Measurements from ENCODE around the gene KCNC3.

KCNC3 gene

GRCh38 chr19:50290011-50290410 lies 39.2 kb downstream of the KCNC3 start:
- no CpG with 5 or more reads among the region's 6 CpGs for WGBS, 2 donors (ENCODE audit: extremely low coverage in 2 of 2, insufficient read length in 2 of 2, insufficient replicate concordance in 1 of 2)
- H3K4me2 ChIP-seq (ENCODE audit: insufficient read depth, low read length, poor library complexity, severe bottlenecking): no peak overlapping the region
- H3K14ac ChIP-seq (ENCODE audit: low read length): peak overlapping the region; percentile 38
- no peak overlapping the region for H2AK5ac ChIP-seq (ENCODE audit: low read depth, low read length)
- no peak overlapping the region for H2BK120ac ChIP-seq (ENCODE audit: low read depth, low read length)
- H2BK12ac ChIP-seq (ENCODE audit: low read length): no peak overlapping the region
- H3K4me1 ChIP-seq (ENCODE audit: control insufficient read depth in 2 of 2, insufficient read depth in 1 of 2, low read depth in 1 of 2, low read length in 2 of 2): peaks cover 0 to 4% of the 10 kb centered on the region in 2 donors
- H3K36me3 ChIP-seq (replicated peaks in 1 of 2; ENCODE audit: control insufficient read depth in 2 of 2, insufficient read depth in 2 of 2, low read length in 2 of 2): peaks cover 0 to 18% of the 10 kb centered on the region in 2 donors
- no peak overlapping the region for H3K18ac ChIP-seq (ENCODE audit: low read length)
- no peak overlapping the region for H2BK15ac ChIP-seq (ENCODE audit: low read length)
- no peak overlapping the region for H3K27ac ChIP-seq (replicated peaks; ENCODE audit: low read length)
- H2AFZ ChIP-seq (ENCODE audit: low read length): no peak overlapping the region
- H3K9ac ChIP-seq (ENCODE audit: low read depth, low read length, poor library complexity): no peak overlapping the region
- H3K23ac ChIP-seq (ENCODE audit: low read depth, low read length, poor library complexity): no peak overlapping the region
- peaks cover 10 to 12% of the 10 kb centered on the region in 2 donors for H3K9me3 ChIP-seq (replicated peaks in 1 of 2; ENCODE audit: control insufficient read depth in 2 of 2, insufficient read depth in 1 of 2, low read depth in 1 of 2, low read length in 2 of 2)
- no peak overlapping the region for H3K4ac ChIP-seq (ENCODE audit: low read length)
- H4K91ac ChIP-seq (ENCODE audit: low read depth, low read length, poor library complexity): no peak overlapping the region
- no peak overlapping the region for H2BK5ac ChIP-seq (ENCODE audit: low read length)
- H3K27me3 ChIP-seq (ENCODE audit: control insufficient read depth in 3 of 3, insufficient read depth in 3 of 3, low read depth in 1 of 3, low read length in 3 of 3): peaks cover 0 to 16% (median 0%) of the 10 kb centered on the region in 3 experiments
- H3K79me1 ChIP-seq (ENCODE audit: low read depth, low read length): no peaks in the 10 kb centered on the region
- DNase-seq (ENCODE audit: low spot score): no peak
- no peak overlapping the region for H4K8ac ChIP-seq (ENCODE audit: low read depth, low read length)
- H3K4me3 ChIP-seq (ENCODE audit: low read length in 2 of 2): peak overlapping the region in 1 of 2 donors; percentile 48

GRCh38 chr19:50288954-50289353 lies 40.2 kb downstream of the KCNC3 start:
- no peak overlapping the region for H2BK5ac ChIP-seq (ENCODE audit: low read length)
- peak overlapping the region; percentile 32 for H4K8ac ChIP-seq (ENCODE audit: low read depth, low read length)
- WGBS, 2 donors (ENCODE audit: extremely low coverage in 2 of 2, insufficient read length in 2 of 2, insufficient replicate concordance in 1 of 2): no CpG with 5 or more reads among the region's 5 CpGs
- H2BK15ac ChIP-seq (ENCODE audit: low read length): no peak overlapping the region
- H2AK5ac ChIP-seq (ENCODE audit: low read depth, low read length): no peak overlapping the region
- H3K79me1 ChIP-seq (ENCODE audit: low read depth, low read length): no peaks in the 10 kb centered on the region
- H3K36me3 ChIP-seq (replicated peaks in 1 of 2; ENCODE audit: control insufficient read depth in 2 of 2, insufficient read depth in 2 of 2, low read length in 2 of 2): peaks cover 0 to 18% of the 10 kb centered on the region in 2 donors
- no peak overlapping the region for H3K14ac ChIP-seq (ENCODE audit: low read length)
- H3K4me2 ChIP-seq (ENCODE audit: insufficient read depth, low read length, poor library complexity, severe bottlenecking): no peak overlapping the region
- DNase-seq (ENCODE audit: low spot score): no peak
- peak overlapping the region in 1 of 2 donors; percentile 39 for H3K4me3 ChIP-seq (ENCODE audit: low read length in 2 of 2)
- H2BK12ac ChIP-seq (ENCODE audit: low read length): no peak overlapping the region
- H3K27me3 ChIP-seq (ENCODE audit: control insufficient read depth in 3 of 3, insufficient read depth in 3 of 3, low read depth in 1 of 3, low read length in 3 of 3): peaks cover 0 to 16% (median 0%) of the 10 kb centered on the region in 3 experiments
- no peak overlapping the region for H3K9ac ChIP-seq (ENCODE audit: low read depth, low read length, poor library complexity)
- H2BK120ac ChIP-seq (ENCODE audit: low read depth, low read length): no peak overlapping the region
- no peak overlapping the region for H3K27ac ChIP-seq (replicated peaks; ENCODE audit: low read length)
- peaks cover 10 to 12% of the 10 kb centered on the region in 2 donors for H3K9me3 ChIP-seq (replicated peaks in 1 of 2; ENCODE audit: control insufficient read depth in 2 of 2, insufficient read depth in 1 of 2, low read depth in 1 of 2, low read length in 2 of 2)
- H3K18ac ChIP-seq (ENCODE audit: low read length): peak overlapping the region; percentile 16
- no peak overlapping the region for H3K4ac ChIP-seq (ENCODE audit: low read length)
- no peak overlapping the region for H3K23ac ChIP-seq (ENCODE audit: low read depth, low read length, poor library complexity)
- H3K4me1 ChIP-seq (ENCODE audit: control insufficient read depth in 2 of 2, insufficient read depth in 1 of 2, low read depth in 1 of 2, low read length in 2 of 2): peaks cover 0 to 4% of the 10 kb centered on the region in 2 donors
- H4K91ac ChIP-seq (ENCODE audit: low read depth, low read length, poor library complexity): no peak overlapping the region
- H2AFZ ChIP-seq (ENCODE audit: low read length): no peak overlapping the region

GRCh38 chr19:50287331-50287730 lies 41.8 kb downstream of the KCNC3 start:
- Histone ChIP-seq H3K23ac (ENCODE audit: low read depth, low read length, poor library complexity) (no peak overlapping the region), H3K36me3 (replicated peaks in 1 of 2; ENCODE audit: control insufficient read depth in 2 of 2, insufficient read depth in 2 of 2, low read length in 2 of 2) (peaks cover 0 to 18% of the 10 kb centered on the region in 2 donors), H2BK5ac (ENCODE audit: low read length) (no peak overlapping the region), H2AK5ac (ENCODE audit: low read depth, low read length) (no peak overlapping the region), H2AFZ (ENCODE audit: low read length) (no peak overlapping the region), H3K27me3 (ENCODE audit: control insufficient read depth in 3 of 3, insufficient read depth in 3 of 3, low read depth in 1 of 3, low read length in 3 of 3) (peaks cover 0 to 16% (median 0%) of the 10 kb centered on the region in 3 experiments), H3K27ac (replicated peaks; ENCODE audit: low read length) (no peak overlapping the region), H3K4me3 (ENCODE audit: low read length in 2 of 2) (no peak overlapping the region), H3K14ac (ENCODE audit: low read length) (no peak overlapping the region), H4K8ac (ENCODE audit: low read depth, low read length) (no peak overlapping the region), H2BK120ac (ENCODE audit: low read depth, low read length) (no peak overlapping the region), H3K18ac (ENCODE audit: low read length) (no peak overlapping the region), H3K4ac (ENCODE audit: low read length) (no peak overlapping the region), H3K9ac (ENCODE audit: low read depth, low read length, poor library complexity) (no peak overlapping the region), H3K4me1 (ENCODE audit: control insufficient read depth in 2 of 2, insufficient read depth in 1 of 2, low read depth in 1 of 2, low read length in 2 of 2) (peaks cover 0 to 1% of the 10 kb centered on the region in 2 donors), H4K91ac (ENCODE audit: low read depth, low read length, poor library complexity) (no peak overlapping the region), H2BK12ac (ENCODE audit: low read length) (no peak overlapping the region), H2BK15ac (ENCODE audit: low read length) (no peak overlapping the region), H3K79me1 (ENCODE audit: low read depth, low read length) (no peaks in the 10 kb centered on the region), H3K4me2 (ENCODE audit: insufficient read depth, low read length, poor library complexity, severe bottlenecking) (no peak overlapping the region), H3K9me3 (replicated peaks in 1 of 2; ENCODE audit: control insufficient read depth in 2 of 2, insufficient read depth in 1 of 2, low read depth in 1 of 2, low read length in 2 of 2) (peaks cover 9 to 12% of the 10 kb centered on the region in 2 donors)
- no CpG with 5 or more reads among the region's 2 CpGs for WGBS, 2 donors (ENCODE audit: extremely low coverage in 2 of 2, insufficient read length in 2 of 2, insufficient replicate concordance in 1 of 2)
- DNase-seq (ENCODE audit: low spot score): no peak

GRCh38 chr19:50286443-50286842 lies 42.7 kb downstream of the KCNC3 start:
- no peak overlapping the region for H4K8ac ChIP-seq (ENCODE audit: low read depth, low read length)

More at GRCh38 chr19:50286443-50286842, 42.7 kb downstream of the KCNC3 start:
- no peak overlapping the region for H2AFZ ChIP-seq (ENCODE audit: low read length)
- no peak overlapping the region for H2BK15ac ChIP-seq (ENCODE audit: low read length)
- no peak overlapping the region for H3K4me2 ChIP-seq (ENCODE audit: insufficient read depth, low read length, poor library complexity, severe bottlenecking)
- no CpG with 5 or more reads among the region's 18 CpGs for WGBS, 2 donors (ENCODE audit: extremely low coverage in 2 of 2, insufficient read length in 2 of 2, insufficient replicate concordance in 1 of 2)
- peaks cover 9 to 12% of the 10 kb centered on the region in 2 donors for H3K9me3 ChIP-seq (replicated peaks in 1 of 2; ENCODE audit: control insufficient read depth in 2 of 2, insufficient read depth in 1 of 2, low read depth in 1 of 2, low read length in 2 of 2)
- peaks cover 0 to 1% of the 10 kb centered on the region in 2 donors for H3K4me1 ChIP-seq (ENCODE audit: control insufficient read depth in 2 of 2, insufficient read depth in 1 of 2, low read depth in 1 of 2, low read length in 2 of 2)
- H3K27ac ChIP-seq (replicated peaks; ENCODE audit: low read length): no peak overlapping the region
- H2AK5ac ChIP-seq (ENCODE audit: low read depth, low read length): no peak overlapping the region
- no peak overlapping the region for H3K23ac ChIP-seq (ENCODE audit: low read depth, low read length, poor library complexity)
- H3K36me3 ChIP-seq (replicated peaks in 1 of 2; ENCODE audit: control insufficient read depth in 2 of 2, insufficient read depth in 2 of 2, low read length in 2 of 2): peaks cover 0 to 18% of the 10 kb centered on the region in 2 donors
- peak overlapping the region; percentile 11 for H3K18ac ChIP-seq (ENCODE audit: low read length)
- no peak overlapping the region for H3K4ac ChIP-seq (ENCODE audit: low read length)
- no peak overlapping the region for H4K91ac ChIP-seq (ENCODE audit: low read depth, low read length, poor library complexity)
- H3K14ac ChIP-seq (ENCODE audit: low read length): peak overlapping the region; percentile 71
- no peak overlapping the region for H2BK120ac ChIP-seq (ENCODE audit: low read depth, low read length)
- H3K4me3 ChIP-seq (ENCODE audit: low read length in 2 of 2): no peak overlapping the region
- peaks cover 0 to 16% (median 0%) of the 10 kb centered on the region in 3 experiments for H3K27me3 ChIP-seq (ENCODE audit: control insufficient read depth in 3 of 3, insufficient read depth in 3 of 3, low read depth in 1 of 3, low read length in 3 of 3)
- peak overlapping the region; percentile 60 for H3K9ac ChIP-seq (ENCODE audit: low read depth, low read length, poor library complexity)
- no peak for DNase-seq (ENCODE audit: low spot score)
- no peak overlapping the region for H2BK5ac ChIP-seq (ENCODE audit: low read length)
- H2BK12ac ChIP-seq (ENCODE audit: low read length): peak overlapping the region; percentile 22
- H3K79me1 ChIP-seq (ENCODE audit: low read depth, low read length): no peaks in the 10 kb centered on the region
